HFFc6 (cell line): ENCODE measurements around the gene ADAMTS9. TPM values are rescaled to one million over a fixed set of nuclear protein-coding genes. Genes with fewer than 3 reads are reported as not detected.

Experiments used
- DNase-seq: peaks from one replicate; pipeline ENCODE4 v3.0.0-alpha.2; 2018
- H3K27ac Mint-ChIP-seq: 2 replicates; pipeline ENCODE4 v1.8.0; 2020; ENCODE audit warnings: mild to moderate bottlenecking, mixed read lengths
- H3K27me3 Mint-ChIP-seq: 2 replicates; pipeline ENCODE4 v1.8.0; 2021; ENCODE audit warnings: mild to moderate bottlenecking, moderate library complexity, mixed read lengths; ENCODE audit not compliant: insufficient read depth
- H3K36me3 Mint-ChIP-seq: 2 replicates; pipeline ENCODE4 v1.8.0; 2021; ENCODE audit warnings: low read depth, mixed read lengths
- H3K4me1 Mint-ChIP-seq: 2 replicates; pipeline ENCODE4 v1.8.0; 2020; ENCODE audit warnings: low read depth, mixed read lengths
- H3K4me3 Mint-ChIP-seq: 2 replicates; pipeline ENCODE4 v1.8.0; 2020; ENCODE audit warnings: mild to moderate bottlenecking, moderate library complexity, mixed read lengths
- H3K9me3 Mint-ChIP-seq: 2 replicates; pipeline ENCODE4 v1.8.0; 2020; ENCODE audit warnings: mild to moderate bottlenecking, mixed read lengths
- total RNA-seq, 6 experiments: library from RNA; stranded (reverse); fragmentation: NEBNext Ultra II Directional; extraction: Animal tissue kit (Norgen Biotek cat#: 25700); gene quantifications; 2 replicates in 1 of 6; 3 replicates in 5 of 6; pipeline ENCODE4 v1.2.3, GENCODE V29; 2021
- TF ChIP-seq, protein P1 (sequence below): fragments of 200-600 bp; sonication (generic); IDR thresholded peaks from 2 replicates; pipeline ENCODE4 v1.5.0; 2021; ENCODE audit warnings: antibody characterized with exemption, mild to moderate bottlenecking

ADAMTS9 gene
- total RNA-seq, 6 experiments from 2014 or later, result 0.07 to 0.14 (median 0.12) TPM; not detected in 1

DNA sequence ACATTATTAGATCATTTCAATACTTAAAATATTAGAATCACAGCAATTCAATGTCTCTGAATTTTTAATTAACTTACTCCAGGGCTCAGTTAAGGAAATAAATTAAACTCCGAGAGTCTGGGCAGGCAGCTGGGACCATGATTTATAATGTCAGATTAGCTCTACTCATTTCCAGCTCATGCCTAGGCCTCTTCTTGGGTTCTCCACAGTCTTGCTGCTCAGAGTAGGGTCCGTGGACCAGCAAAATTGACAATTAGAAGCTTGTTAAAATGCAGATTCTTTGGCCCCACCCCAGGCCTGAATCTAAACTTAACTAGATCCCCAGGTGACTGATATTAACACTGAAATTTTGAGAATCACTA, 28.2 kb downstream of the ADAMTS9 start:
- DNase-seq, result no peak
- no peak overlapping the region for H3K4me3 Mint-ChIP-seq
- H3K4me1 Mint-ChIP-seq, result no peaks in the 10 kb centered on the region; the same call in 1 of the 2 replicates
- H3K36me3 Mint-ChIP-seq, result no peaks in the 10 kb centered on the region
- no peak overlapping the region for H3K27ac Mint-ChIP-seq
- TF ChIP-seq, protein P1, sequence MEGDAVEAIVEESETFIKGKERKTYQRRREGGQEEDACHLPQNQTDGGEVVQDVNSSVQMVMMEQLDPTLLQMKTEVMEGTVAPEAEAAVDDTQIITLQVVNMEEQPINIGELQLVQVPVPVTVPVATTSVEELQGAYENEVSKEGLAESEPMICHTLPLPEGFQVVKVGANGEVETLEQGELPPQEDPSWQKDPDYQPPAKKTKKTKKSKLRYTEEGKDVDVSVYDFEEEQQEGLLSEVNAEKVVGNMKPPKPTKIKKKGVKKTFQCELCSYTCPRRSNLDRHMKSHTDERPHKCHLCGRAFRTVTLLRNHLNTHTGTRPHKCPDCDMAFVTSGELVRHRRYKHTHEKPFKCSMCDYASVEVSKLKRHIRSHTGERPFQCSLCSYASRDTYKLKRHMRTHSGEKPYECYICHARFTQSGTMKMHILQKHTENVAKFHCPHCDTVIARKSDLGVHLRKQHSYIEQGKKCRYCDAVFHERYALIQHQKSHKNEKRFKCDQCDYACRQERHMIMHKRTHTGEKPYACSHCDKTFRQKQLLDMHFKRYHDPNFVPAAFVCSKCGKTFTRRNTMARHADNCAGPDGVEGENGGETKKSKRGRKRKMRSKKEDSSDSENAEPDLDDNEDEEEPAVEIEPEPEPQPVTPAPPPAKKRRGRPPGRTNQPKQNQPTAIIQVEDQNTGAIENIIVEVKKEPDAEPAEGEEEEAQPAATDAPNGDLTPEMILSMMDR, result no peak
- H3K9me3 Mint-ChIP-seq, result no peaks in the 10 kb centered on the region
- no peaks in the 10 kb centered on the region; the same call in none of the 2 replicates for H3K27me3 Mint-ChIP-seq

DNA sequence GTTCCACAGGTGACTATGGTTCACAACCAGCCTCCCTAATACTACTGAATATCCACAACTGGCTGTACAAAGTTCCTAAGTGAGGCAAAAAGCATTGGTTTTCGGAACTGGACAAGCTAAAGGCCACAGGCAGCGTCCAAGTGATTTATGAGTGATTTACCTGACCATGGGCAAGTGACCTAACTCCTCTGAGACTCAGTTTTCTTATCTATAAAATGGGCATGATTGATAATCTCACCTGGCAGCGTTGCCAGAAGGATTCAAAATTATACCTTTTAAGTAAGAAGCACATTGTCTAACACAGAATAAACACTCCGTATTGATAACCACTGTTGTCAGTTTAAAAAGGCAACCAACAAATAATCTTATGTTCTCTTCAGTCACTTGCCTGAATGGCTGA, 29.8 kb downstream of the ADAMTS9 start:
- no peak overlapping the region for H3K4me3 Mint-ChIP-seq
- TF ChIP-seq, protein P1, result no peak
- H3K27me3 Mint-ChIP-seq, result no peaks in the 10 kb centered on the region; the same call in none of the 2 replicates
- no peaks in the 10 kb centered on the region; the same call in 1 of the 2 replicates for H3K4me1 Mint-ChIP-seq
- H3K9me3 Mint-ChIP-seq, result no peaks in the 10 kb centered on the region
- no peaks in the 10 kb centered on the region for H3K36me3 Mint-ChIP-seq
- H3K27ac Mint-ChIP-seq, result no peak overlapping the region
- no peak for DNase-seq

DNA sequence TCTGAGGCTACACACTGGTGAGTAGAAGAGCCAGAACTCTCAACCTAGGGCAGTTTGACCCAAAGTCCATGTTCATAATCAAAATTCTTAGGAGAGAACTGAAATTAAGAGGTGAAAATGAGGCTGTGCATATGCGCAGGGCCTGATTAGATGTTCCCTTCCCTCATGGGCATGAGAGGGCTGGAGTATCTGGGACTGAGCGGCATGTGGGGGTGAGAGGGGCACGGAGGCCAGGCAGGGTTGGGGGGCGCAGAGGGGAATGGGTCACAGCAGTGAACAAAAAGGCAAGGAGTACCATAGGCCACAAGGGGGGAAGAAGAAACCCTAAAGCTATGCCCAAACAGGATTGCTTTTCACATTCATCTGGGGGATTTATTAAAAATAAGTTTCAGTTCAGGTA, 31.3 kb downstream of the ADAMTS9 start:
- Mint-ChIP-seq H3K9me3 (no peaks in the 10 kb centered on the region), H3K4me3 (no peak overlapping the region), H3K27ac (no peak overlapping the region), H3K27me3 (no peaks in the 10 kb centered on the region; the same call in 1 of the 2 replicates), H3K4me1 (no peaks in the 10 kb centered on the region; the same call in 1 of the 2 replicates), H3K36me3 (no peaks in the 10 kb centered on the region)
- TF ChIP-seq, protein P1, result no peak
- DNase-seq, result no peak

DNA sequence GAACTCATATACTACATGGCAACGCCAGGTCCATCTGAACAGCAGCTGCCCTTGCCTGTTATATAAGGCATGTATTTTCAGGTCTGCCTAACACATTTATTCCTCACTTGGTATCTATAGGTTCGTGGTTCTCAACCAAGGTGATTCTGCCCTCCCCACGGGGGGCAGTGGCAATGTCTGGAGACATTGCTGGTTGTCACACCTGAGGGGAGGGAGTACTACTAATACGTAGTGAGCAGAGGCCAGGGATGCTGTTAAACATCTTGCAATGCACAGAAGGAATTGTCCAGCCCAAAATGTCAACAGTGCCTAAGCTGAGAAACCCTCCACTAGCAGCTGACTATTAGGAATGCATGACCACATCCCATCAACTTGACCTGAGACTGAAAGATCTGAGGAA, 32.6 kb downstream of the ADAMTS9 start:
- no peaks in the 10 kb centered on the region; the same call in 1 of the 2 replicates for H3K4me1 Mint-ChIP-seq
- no peaks in the 10 kb centered on the region for H3K36me3 Mint-ChIP-seq
- no peak overlapping the region for H3K27ac Mint-ChIP-seq
- TF ChIP-seq, protein P1, result no peak
- no peaks in the 10 kb centered on the region; the same call in 1 of the 2 replicates for H3K27me3 Mint-ChIP-seq
- DNase-seq, result no peak
- no peaks in the 10 kb centered on the region for H3K9me3 Mint-ChIP-seq
- no peak overlapping the region for H3K4me3 Mint-ChIP-seq

DNA sequence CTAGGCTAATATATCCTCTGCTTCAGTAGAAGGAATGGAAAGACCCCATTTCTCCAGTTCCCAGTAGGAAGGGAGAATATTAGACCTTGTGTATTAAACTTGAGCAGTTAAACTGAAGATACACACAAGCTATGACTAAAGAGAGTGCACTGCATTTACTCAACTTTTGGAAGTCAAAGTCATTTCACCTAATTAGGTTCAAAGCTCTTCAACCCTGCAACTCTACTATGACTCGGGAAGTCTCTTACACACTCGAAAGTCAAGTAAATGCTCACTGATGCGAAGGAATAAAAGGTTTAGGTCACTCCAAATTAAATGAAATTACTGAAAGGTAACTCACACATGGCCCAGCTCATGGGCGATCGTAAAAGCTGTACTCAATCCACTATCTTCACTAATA, 33.8 kb downstream of the ADAMTS9 start:
- H3K4me1 Mint-ChIP-seq, result no peaks in the 10 kb centered on the region; the same call in 1 of the 2 replicates
- H3K27me3 Mint-ChIP-seq, result no peaks in the 10 kb centered on the region; the same call in 1 of the 2 replicates
- no peaks in the 10 kb centered on the region for H3K9me3 Mint-ChIP-seq
- H3K4me3 Mint-ChIP-seq, result no peak overlapping the region
- no peaks in the 10 kb centered on the region for H3K36me3 Mint-ChIP-seq
- TF ChIP-seq, protein P1, result no peak
- H3K27ac Mint-ChIP-seq, result no peak overlapping the region
- DNase-seq, result no peak

DNA sequence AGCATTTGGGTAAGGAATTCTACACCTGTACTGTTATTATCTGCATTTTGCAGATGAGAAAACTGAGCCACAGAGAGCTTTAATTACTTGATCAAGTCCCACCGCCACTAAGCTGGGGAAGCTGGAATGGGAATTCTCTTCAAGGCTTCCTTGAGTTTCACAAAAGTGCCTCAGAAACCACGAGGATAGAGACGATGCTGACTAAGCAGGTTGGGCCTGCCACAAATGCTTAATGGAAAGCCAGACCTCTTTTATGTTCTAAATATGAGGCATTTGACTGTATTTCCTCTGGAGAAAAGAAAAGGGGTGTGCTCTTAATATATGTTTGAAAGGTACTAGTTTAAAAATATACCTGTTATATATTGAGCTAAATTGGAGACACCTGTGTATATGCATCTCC, 34.7 kb downstream of the ADAMTS9 start:
- no peak overlapping the region for H3K27ac Mint-ChIP-seq
- no peaks in the 10 kb centered on the region for H3K36me3 Mint-ChIP-seq
- TF ChIP-seq, protein P1, result no peak
- no peak overlapping the region for H3K4me3 Mint-ChIP-seq
- no peaks in the 10 kb centered on the region; the same call in 1 of the 2 replicates for H3K4me1 Mint-ChIP-seq
- H3K27me3 Mint-ChIP-seq, result no peaks in the 10 kb centered on the region
- H3K9me3 Mint-ChIP-seq, result no peaks in the 10 kb centered on the region
- no peak for DNase-seq
